A673 (cell line): ENCODE measurements around the gene ZC3H8. TPM values are rescaled to one million over a fixed set of nuclear protein-coding genes. Genes with fewer than 3 reads are reported as not detected.

Experiments used
- BruUV-seq: library from RNA; stranded (reverse); fragments of 400-500 nt; replicated peaks from 2 replicates; lab custom pipeline; 2021; lab: Mats Ljungman, UMichigan
- CTCF ChIA-PET: fragments of 300-600 bp; sonication (Branson Sonifier 250); formaldehyde crosslinking; loops from one replicate; lab custom pipeline; 2022; ENCODE audit warnings: antibody characterized with exemption; lab: Charles Lee
- POLR2A ChIA-PET: fragments of 300-600 bp; sonication (Branson Sonifier 250); formaldehyde crosslinking; loops from one replicate; lab custom pipeline; 2022; ENCODE audit warnings: antibody characterized with exemption; ENCODE audit not compliant: low non-redundant PET; lab: Charles Lee
- DNase-seq: peaks from one replicate; pipeline ENCODE4 v3.0.0-alpha.2; 2015; ENCODE audit warnings: low spot score
- H3K27ac ChIP-seq: fragments of 200-600 bp; sonication (generic); 2 replicates; pipeline ENCODE4 v1.5.1; 2016; ENCODE audit warnings: mixed run types, low read depth, mild to moderate bottlenecking, mixed read lengths, antibody characterized with exemption, low read length; ENCODE audit not compliant: poor library complexity, severe bottlenecking
- H3K27me3 ChIP-seq: fragments of 200-600 bp; sonication (generic); replicated peaks from 2 replicates; pipeline ENCODE4 v1.6.1; 2017; ENCODE audit warnings: mixed run types, low read depth, mild to moderate bottlenecking, mixed read lengths, antibody characterized with exemption, low read length; ENCODE audit not compliant: insufficient read depth, poor library complexity
- H3K36me3 ChIP-seq: fragments of 200-600 bp; sonication (generic); 2 replicates; pipeline ENCODE4 v1.6.1; 2016; ENCODE audit warnings: mixed run types, mild to moderate bottlenecking, mixed read lengths, antibody characterized with exemption, low read length; ENCODE audit not compliant: insufficient read depth, poor library complexity, severe bottlenecking
- H3K4me1 ChIP-seq: fragments of 200-600 bp; sonication (generic); 2 replicates; pipeline ENCODE4 v1.6.1; 2017; ENCODE audit warnings: mixed run types, mild to moderate bottlenecking, mixed read lengths, antibody characterized with exemption, low read length; ENCODE audit not compliant: insufficient read depth, poor library complexity, severe bottlenecking
- H3K4me3 ChIP-seq: fragments of 200-600 bp; sonication (generic); 2 replicates; pipeline ENCODE4 v1.5.1; 2016; ENCODE audit warnings: low read depth, mixed run types, mild to moderate bottlenecking, mixed read lengths, low read length; ENCODE audit not compliant: poor library complexity, severe bottlenecking
- H3K9me3 ChIP-seq: fragments of 200-600 bp; sonication (generic); 2 replicates; pipeline ENCODE4 v1.6.1; 2016; ENCODE audit warnings: mixed run types, low read depth, mild to moderate bottlenecking, mixed read lengths, antibody characterized with exemption, low read length; ENCODE audit not compliant: poor library complexity, severe bottlenecking
- CTCF ChIP-seq: fragments of 300-800, 200-600 bp; sonication (generic); conservative IDR thresholded peaks from 2 replicates; pipeline ENCODE4 v1.5.1; 2017; ENCODE audit warnings: low read depth, mild to moderate bottlenecking, antibody characterized with exemption, low read length, moderate library complexity, mixed read lengths
- EZH2 ChIP-seq: fragments of 200-600 bp; sonication (generic); IDR thresholded peaks from 2 replicates; pipeline ENCODE4 v1.6.1; 2017; ENCODE audit warnings: borderline replicate concordance, low read depth, mild to moderate bottlenecking, mixed read lengths, antibody characterized with exemption, low read length; ENCODE audit not compliant: poor library complexity, severe bottlenecking
- intact Hi-C: fragments of 100-400 bp; cut with micrococcal nuclease; formaldehyde crosslinking; loops from one replicate; pipeline ENCODE4 v1.10.0; 2022; ENCODE audit not compliant: unreplicated experiment
- total RNA-seq: library from RNA; stranded (reverse); gene quantifications from 2 replicates; pipeline ENCODE4 v1.2.3, GENCODE V29; 2021

Gene ZC3H8
- total RNA-seq, 1 experiment from 2014 or later, result 23.2 TPM

- no peak for DNase-seq
- no peaks in the 10 kb centered on the region for H3K4me1 ChIP-seq
- H3K36me3 ChIP-seq, result no peaks in the 10 kb centered on the region
- no TSS peak for BruUV-seq
- CTCF ChIA-PET, result no interaction called here
- POLR2A ChIA-PET, result no interaction called here
- H3K27me3 ChIP-seq, result no peaks in the 10 kb centered on the region
- H3K27ac ChIP-seq, result no peak overlapping the region
- TF ChIP-seq CTCF (no peak), EZH2 (no peak)
- no peak overlapping the region for H3K4me3 ChIP-seq
- H3K9me3 ChIP-seq, result no peaks in the 10 kb centered on the region
- intact Hi-C loops, result no loop called here
Measured at GRCh38 chr2:112194028-112194427, 60.8 kb downstream of the ZC3H8 start.

GRCh38 chr2:112189001-112189556, 65.8 kb downstream of the ZC3H8 start:
- H3K4me3 ChIP-seq, result no peak overlapping the region
- DNase-seq, result no peak
- intact Hi-C loops, result no loop called here
- H3K4me1 ChIP-seq, result no peaks in the 10 kb centered on the region
- H3K36me3 ChIP-seq, result no peaks in the 10 kb centered on the region
- ChIA-PET POLR2A (no interaction called here), CTCF (no interaction called here)
- H3K9me3 ChIP-seq, result no peaks in the 10 kb centered on the region
- H3K27ac ChIP-seq, result no peak overlapping the region
- H3K27me3 ChIP-seq, result no peaks in the 10 kb centered on the region
- no TSS peak for BruUV-seq
- TF ChIP-seq CTCF (no peak), EZH2 (no peak)

- intact Hi-C loops, result no loop called here
- Histone ChIP-seq H3K27ac (no peak overlapping the region), H3K9me3 (no peaks in the 10 kb centered on the region), H3K4me3 (no peak overlapping the region), H3K4me1 (no peaks in the 10 kb centered on the region), H3K27me3 (no peaks in the 10 kb centered on the region), H3K36me3 (no peaks in the 10 kb centered on the region)
- no TSS peak for BruUV-seq
- ChIA-PET CTCF (no interaction called here), POLR2A (no interaction called here)
- no peak for DNase-seq
- no peak for TF ChIP-seq CTCF
- TF ChIP-seq EZH2, result no peak
Measured at GRCh38 chr2:112187805-112188596, 66.8 kb downstream of the ZC3H8 start.
